Suprapubic skin (tissue), 4 donors: ENCODE measurements around the gene KCNA10. TPM values are rescaled to one million over a fixed set of nuclear protein-coding genes. Genes with fewer than 3 reads are reported as not detected.

Experiments
- DNase-seq, 2 donors: peaks; one replicate each; pipeline ENCODE4 v3.0.0-alpha.2; 2019; ENCODE audit warnings: low spot score in 2 of 2
- H3K27ac ChIP-seq: fragments of 200-600 bp; sonication (generic); one replicate; pipeline ENCODE4 v1.5.1; 2019
- H3K27me3 ChIP-seq: fragments of 200-600 bp; sonication (generic); one replicate; pipeline ENCODE4 v1.5.1; 2019
- H3K36me3 ChIP-seq: fragments of 200-600 bp; sonication (generic); one replicate; pipeline ENCODE4 v1.5.1; 2019
- H3K4me1 ChIP-seq: fragments of 200-600 bp; sonication (generic); one replicate; pipeline ENCODE4 v1.5.1; 2019
- H3K4me3 ChIP-seq: fragments of 200-600 bp; sonication (generic); one replicate; pipeline ENCODE4 v1.5.1; 2019; ENCODE audit warnings: mild to moderate bottlenecking
- H3K9me3 ChIP-seq: fragments of 200-600 bp; sonication (generic); one replicate; pipeline ENCODE4 v1.5.1; 2019
- EP300 ChIP-seq: sonication (generic); formaldehyde crosslinking; IDR thresholded peaks from one replicate; pipeline ENCODE4 v1.6.1; 2017; ENCODE audit warnings: antibody characterized with exemption
- POLR2A ChIP-seq, 2 donors: fragments of 450-650 bp; IDR thresholded peaks; one replicate each; pipeline ENCODE4 v1.6.1; 2017; ENCODE audit warnings: antibody characterized with exemption in 2 of 2, mild to moderate bottlenecking in 2 of 2, moderate library complexity in 2 of 2
- POLR2AphosphoS5 ChIP-seq, 3 donors: sonication (generic); formaldehyde crosslinking; IDR thresholded peaks; one replicate each; pipeline ENCODE4 v1.6.1; 2017; ENCODE audit warnings: antibody characterized with exemption in 3 of 3
- WGBS: methylation state at CpG from one replicate; pipeline ENCODE4 v1.1.5; 2018; 5-methylcytosine and 5-hydroxymethylcytosine counted together
- total RNA-seq, 4 donors: library from RNA; depleted of rRNA; stranded (reverse); fragments of >200 nt; gene quantifications; one replicate each; pipeline ENCODE4 v1.1.0, GENCODE V29; 2016
- TF ChIP-seq, protein P1 (sequence below), 2 donors: fragments of 200-600 bp in 1 of 2; fragments of 450-650 bp in 1 of 2; sonication (generic) in 1 of 2; IDR thresholded peaks; one replicate each; pipeline ENCODE4 v1.5.1; 2016 to 2019; ENCODE audit warnings: antibody characterized with exemption in 2 of 2, mild to moderate bottlenecking in 1 of 2, moderate library complexity in 1 of 2

Gene KCNA10
- not detected for total RNA-seq

DNA sequence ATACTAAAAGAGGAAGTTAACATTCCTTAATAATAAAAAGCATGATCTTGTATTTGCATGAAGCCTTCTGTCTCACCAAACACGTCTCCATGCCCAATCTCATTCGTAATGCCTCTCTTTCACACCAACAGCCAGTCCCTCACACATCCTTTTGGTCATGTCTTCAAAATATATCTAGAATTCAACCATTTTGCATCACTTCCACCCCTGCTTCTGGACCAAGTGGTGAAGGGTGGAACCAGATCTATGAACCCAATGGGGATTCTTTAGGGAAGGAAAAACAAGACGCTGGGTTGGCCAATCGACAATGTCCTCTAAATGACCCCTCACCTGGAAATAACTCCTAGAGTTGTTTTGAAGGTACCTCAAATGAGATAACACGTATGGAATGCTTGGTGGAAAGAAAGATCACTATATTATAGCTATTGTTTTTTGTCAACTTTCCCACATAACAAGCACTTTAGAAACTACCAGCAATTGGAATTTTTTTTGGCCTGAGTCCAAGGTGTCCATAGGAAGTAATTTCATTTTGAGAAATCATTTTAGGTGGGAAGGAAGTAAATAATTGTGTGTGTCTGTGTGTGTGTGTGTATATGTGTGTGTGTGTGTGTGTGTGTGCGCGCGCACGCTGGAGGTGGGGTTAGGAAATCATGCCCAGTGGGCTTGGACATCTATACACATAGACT, at the start of gene KCNA10:
Gene KCNA10, minus strand, starts transcription at position 51 of the 686 bp plus-strand sequence. CDS start 388 bp downstream, outside the sequence.
- Histone ChIP-seq H3K4me1 (no peaks in the 10 kb centered on the region), H3K27ac (no peak within 1 kb of the TSS), H3K4me3 (no peak within 1 kb of the TSS), H3K27me3 (peaks cover 9% of the 10 kb centered on the region), H3K36me3 (no peaks in the 10 kb centered on the region), H3K9me3 (no peaks in the 10 kb centered on the region)
- WGBS = 60% methylated on average over 9 of the region's 9 CpGs
- no peak for TF ChIP-seq POLR2A (IDR thresholded peaks at IDR 0.05)
- TF ChIP-seq, protein P1, sequence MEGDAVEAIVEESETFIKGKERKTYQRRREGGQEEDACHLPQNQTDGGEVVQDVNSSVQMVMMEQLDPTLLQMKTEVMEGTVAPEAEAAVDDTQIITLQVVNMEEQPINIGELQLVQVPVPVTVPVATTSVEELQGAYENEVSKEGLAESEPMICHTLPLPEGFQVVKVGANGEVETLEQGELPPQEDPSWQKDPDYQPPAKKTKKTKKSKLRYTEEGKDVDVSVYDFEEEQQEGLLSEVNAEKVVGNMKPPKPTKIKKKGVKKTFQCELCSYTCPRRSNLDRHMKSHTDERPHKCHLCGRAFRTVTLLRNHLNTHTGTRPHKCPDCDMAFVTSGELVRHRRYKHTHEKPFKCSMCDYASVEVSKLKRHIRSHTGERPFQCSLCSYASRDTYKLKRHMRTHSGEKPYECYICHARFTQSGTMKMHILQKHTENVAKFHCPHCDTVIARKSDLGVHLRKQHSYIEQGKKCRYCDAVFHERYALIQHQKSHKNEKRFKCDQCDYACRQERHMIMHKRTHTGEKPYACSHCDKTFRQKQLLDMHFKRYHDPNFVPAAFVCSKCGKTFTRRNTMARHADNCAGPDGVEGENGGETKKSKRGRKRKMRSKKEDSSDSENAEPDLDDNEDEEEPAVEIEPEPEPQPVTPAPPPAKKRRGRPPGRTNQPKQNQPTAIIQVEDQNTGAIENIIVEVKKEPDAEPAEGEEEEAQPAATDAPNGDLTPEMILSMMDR (IDR thresholded peaks at IDR 0.05) = no peak
- no peak for TF ChIP-seq POLR2AphosphoS5 (IDR thresholded peaks at IDR 0.05)
- no peak for TF ChIP-seq EP300
- no peak for DNase-seq

DNA sequence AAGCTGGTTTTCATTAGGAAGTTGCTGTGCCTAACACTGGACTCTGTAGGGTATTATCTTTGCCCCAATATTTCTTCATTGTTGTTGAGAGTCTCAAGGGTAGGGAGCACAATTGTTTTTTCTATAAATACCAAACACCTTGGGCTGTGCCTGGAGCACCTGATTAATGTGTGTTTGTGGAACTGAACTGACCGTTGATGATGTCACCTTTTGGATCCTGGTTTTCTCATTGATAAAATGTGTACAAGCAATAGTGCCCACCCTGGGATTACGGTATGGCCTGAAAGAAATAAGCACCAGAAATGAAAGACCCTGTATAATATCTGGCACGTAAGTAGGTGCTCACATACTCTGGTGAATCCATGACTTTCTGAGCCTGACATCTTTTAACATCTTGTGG, 47.9 kb upstream of the KCNA10 start:
- Histone ChIP-seq H3K4me3 (no peak overlapping the region), H3K27ac (no peak overlapping the region), H3K36me3 (no peaks in the 10 kb centered on the region), H3K9me3 (no peaks in the 10 kb centered on the region), H3K4me1 (no peaks in the 10 kb centered on the region), H3K27me3 (peaks cover 26% of the 10 kb centered on the region)
- DNase-seq = peak in 1 of 2 donors; percentile 1
- 76% methylated on average over 3 of the region's 3 CpGs for WGBS
- no peak for TF ChIP-seq POLR2A (IDR thresholded peaks at IDR 0.05)
- TF ChIP-seq, protein P1 (IDR thresholded peaks at IDR 0.05) = no peak
- no peak for TF ChIP-seq POLR2AphosphoS5 (IDR thresholded peaks at IDR 0.05)
- TF ChIP-seq EP300 = no peak

DNA sequence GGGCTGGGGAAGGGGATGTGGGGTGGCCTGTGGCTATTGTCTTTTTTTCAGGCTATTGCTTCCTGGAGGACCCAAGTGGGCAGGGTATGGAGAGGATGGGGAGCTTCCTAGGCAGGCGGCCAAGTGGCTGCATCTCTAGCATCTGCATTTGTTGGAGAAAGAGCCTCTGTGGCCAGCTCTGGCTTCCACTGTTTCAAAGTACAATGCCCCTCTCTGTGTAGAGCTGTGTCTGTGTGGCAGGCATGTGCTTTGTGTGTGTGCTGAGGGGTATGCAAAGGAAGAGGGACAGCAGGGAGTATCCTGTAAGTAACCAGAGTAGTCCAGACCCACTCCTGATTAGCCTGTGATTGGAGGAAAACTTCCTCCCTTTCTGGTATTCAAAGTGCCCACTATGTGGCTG, 46.6 kb upstream of the KCNA10 start:
- Histone ChIP-seq H3K36me3 (no peaks in the 10 kb centered on the region), H3K9me3 (no peaks in the 10 kb centered on the region), H3K27me3 (peaks cover 19% of the 10 kb centered on the region), H3K4me3 (no peak overlapping the region), H3K4me1 (no peaks in the 10 kb centered on the region), H3K27ac (no peak overlapping the region)
- DNase-seq = peak in 1 of 2 donors; percentile 57
- TF ChIP-seq POLR2AphosphoS5 (IDR thresholded peaks at IDR 0.05) (no peak), POLR2A (IDR thresholded peaks at IDR 0.05) (no peak), EP300 (no peak)
- TF ChIP-seq, protein P1 (IDR thresholded peaks at IDR 0.05) = no peak
- 82% methylated on average over 1 of the region's 1 CpG for WGBS

DNA sequence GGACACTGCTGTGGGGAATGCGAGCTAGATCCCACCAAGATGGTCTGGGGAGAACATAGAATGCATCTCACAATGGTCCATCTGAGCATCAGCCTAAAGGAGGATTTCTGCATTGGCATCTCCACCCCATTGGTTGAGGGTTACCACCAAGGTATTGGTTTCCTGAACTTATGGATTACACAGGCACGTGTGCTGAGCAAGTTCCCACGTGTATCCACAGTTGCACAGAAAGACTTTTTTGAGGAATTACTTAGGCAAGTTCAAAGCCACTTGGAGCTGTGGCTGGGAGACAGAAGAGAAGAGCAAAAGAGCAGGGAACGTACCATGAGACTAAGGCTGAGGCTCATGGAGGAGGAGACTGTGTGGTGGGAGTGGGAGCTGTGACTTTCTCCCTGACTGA, 44.1 kb upstream of the KCNA10 start:
- no peaks in the 10 kb centered on the region for H3K9me3 ChIP-seq
- H3K4me1 ChIP-seq = no peaks in the 10 kb centered on the region
- TF ChIP-seq, protein P1 (IDR thresholded peaks at IDR 0.05) = no peak
- TF ChIP-seq POLR2A (IDR thresholded peaks at IDR 0.05) = no peak
- no peak for TF ChIP-seq EP300
- no peak for TF ChIP-seq POLR2AphosphoS5 (IDR thresholded peaks at IDR 0.05)
- no peaks in the 10 kb centered on the region for H3K36me3 ChIP-seq
- H3K27me3 ChIP-seq = peaks cover 11% of the 10 kb centered on the region
- WGBS = 82% methylated on average over 4 of the region's 4 CpGs
- DNase-seq = no peak
- no peak overlapping the region for H3K4me3 ChIP-seq
- H3K27ac ChIP-seq = no peak overlapping the region

DNA sequence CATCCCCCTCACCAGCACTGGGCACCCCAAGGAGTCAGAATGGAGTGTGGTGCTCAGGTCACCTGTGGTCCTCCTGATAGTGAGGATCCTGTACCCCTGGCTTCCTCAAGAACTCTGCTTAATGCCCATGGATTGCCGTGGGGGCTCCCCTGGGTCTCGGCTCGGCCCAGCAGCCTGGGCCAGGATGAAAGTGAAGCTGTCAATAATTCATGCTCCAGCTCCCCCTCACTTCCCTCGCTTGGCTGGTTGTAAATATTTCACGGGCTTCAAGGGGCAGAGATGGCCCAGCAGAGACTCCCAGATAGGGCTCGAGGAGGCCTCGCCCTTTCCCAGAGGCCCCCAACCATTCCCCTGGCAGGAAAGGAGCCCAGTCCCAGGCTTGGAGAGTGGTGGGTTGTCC, 42.6 kb upstream of the KCNA10 start:
- Histone ChIP-seq H3K9me3 (no peaks in the 10 kb centered on the region), H3K4me3 (no peak overlapping the region), H3K27ac (no peak overlapping the region), H3K4me1 (no peaks in the 10 kb centered on the region), H3K36me3 (no peaks in the 10 kb centered on the region), H3K27me3 (peaks cover 19% of the 10 kb centered on the region)
- DNase-seq = peak in 1 of 2 donors; percentile 38
- TF ChIP-seq POLR2A (IDR thresholded peaks at IDR 0.05) (no peak), POLR2AphosphoS5 (IDR thresholded peaks at IDR 0.05) (no peak), EP300 (no peak)
- TF ChIP-seq, protein P1 (IDR thresholded peaks at IDR 0.05) = no peak
- WGBS = 49% methylated on average over 7 of the region's 7 CpGs
